CD14-positive monocyte (primary cell): Measurements from ENCODE around the gene ATP2A2. TPM values are rescaled to one million over a fixed set of nuclear protein-coding genes. Genes with fewer than 3 reads are reported as not detected.

Experiments used
- DNase-seq, 3 donors: peaks; one replicate each; pipeline ENCODE4 v3.0.0-alpha.2; 2011 to 2022
- H2AFZ ChIP-seq: 2 replicates; pipeline ENCODE4 v1.6.0; 2012; ENCODE audit warnings: mild to moderate bottlenecking, low read depth, low read length, inconsistent platforms; ENCODE audit not compliant: insufficient read depth, poor library complexity, severe bottlenecking
- H3K27ac ChIP-seq, 2 donors: 1 replicate in 1 of 2; 2 replicates in 1 of 2; pipeline ENCODE4 v1.5.1; 2012 to 2013; ENCODE audit warnings: low read length in 2 of 2, control low read depth in 1 of 2, inconsistent platforms in 1 of 2, low read depth in 1 of 2, mild to moderate bottlenecking in 1 of 2
- H3K27me3 ChIP-seq, 2 donors: one replicate each; pipeline versions ENCODE4 v1.6.0 to v1.6.1; 2011 to 2013; ENCODE audit warnings: low read length in 2 of 2; ENCODE audit not compliant: control insufficient read depth in 2 of 2, insufficient read depth in 2 of 2
- H3K36me3 ChIP-seq, 2 donors: replicated peaks in 1 of 2; 1 replicate in 1 of 2; 2 replicates in 1 of 2; pipeline versions ENCODE4 v1.5.1 to v1.6.1; 2012 to 2013; ENCODE audit warnings: low read length in 2 of 2, control low read depth in 1 of 2, inconsistent platforms in 1 of 2, mild to moderate bottlenecking in 1 of 2; ENCODE audit not compliant: insufficient read depth in 2 of 2, control insufficient read depth in 1 of 2
- H3K4me1 ChIP-seq, 2 donors: 1 replicate in 1 of 2; 2 replicates in 1 of 2; pipeline versions ENCODE4 v1.5.1 to v1.6.1; 2012 to 2013; ENCODE audit warnings: low read length in 2 of 2, control low read depth in 1 of 2, inconsistent platforms in 1 of 2, mild to moderate bottlenecking in 1 of 2, moderate library complexity in 1 of 2; ENCODE audit not compliant: insufficient read depth in 2 of 2, control insufficient read depth in 1 of 2
- H3K4me2 ChIP-seq: replicated peaks from 2 replicates; pipeline ENCODE3; 2012; ENCODE audit warnings: low read length, moderate library complexity, mild to moderate bottlenecking; ENCODE audit not compliant: poor library complexity, severe bottlenecking; ENCODE audit errors: extremely low read depth
- H3K4me3 ChIP-seq, 3 experiments: fragments of 200-600 bp in 1 of 3; sonication (generic) in 1 of 3; replicated peaks in 1 of 3; 1 replicate in 2 of 3; 2 replicates in 1 of 3; pipeline ENCODE4 v1.5.1; 2011 to 2013; ENCODE audit warnings: low read length in 3 of 3, mild to moderate bottlenecking in 3 of 3, control low read depth in 2 of 3, low read depth in 2 of 3, inconsistent platforms in 1 of 3, moderate library complexity in 1 of 3
- H3K79me2 ChIP-seq: 2 replicates; pipeline ENCODE4 v1.6.0; 2012; ENCODE audit warnings: mild to moderate bottlenecking, control low read depth, inconsistent platforms, low read length, moderate library complexity; ENCODE audit not compliant: insufficient read depth
- H3K9ac ChIP-seq: 2 replicates; pipeline ENCODE4 v1.6.0; 2017; ENCODE audit warnings: low read length, mild to moderate bottlenecking; ENCODE audit not compliant: insufficient read depth, poor library complexity, severe bottlenecking
- H3K9me3 ChIP-seq, 2 donors: replicated peaks in 1 of 2; 1 replicate in 1 of 2; 2 replicates in 1 of 2; pipeline versions ENCODE4 v1.5.1 to v1.6.1; 2012 to 2013; ENCODE audit warnings: low read length in 2 of 2, control low read depth in 1 of 2; ENCODE audit not compliant: control insufficient read depth in 1 of 2, insufficient read depth in 1 of 2
- H4K20me1 ChIP-seq: 2 replicates; pipeline ENCODE4 v1.6.0; 2012; ENCODE audit warnings: mild to moderate bottlenecking, low read length, control low read depth, moderate library complexity; ENCODE audit not compliant: insufficient read depth
- H3K27ac Mint-ChIP-seq, 7 donors: one replicate each; pipeline ENCODE4 v1.8.0; 2020; ENCODE audit warnings: mild to moderate bottlenecking in 7 of 7, mixed read lengths in 7 of 7, moderate library complexity in 6 of 7, inconsistent platforms in 2 of 7
- H3K27me3 Mint-ChIP-seq, 3 donors: one replicate each; pipeline ENCODE4 v1.8.0; 2021 to 2022; ENCODE audit warnings: low read depth in 3 of 3, mild to moderate bottlenecking in 3 of 3, mixed read lengths in 3 of 3, moderate library complexity in 3 of 3, inconsistent platforms in 1 of 3
- H3K36me3 Mint-ChIP-seq, 2 donors: one replicate each; pipeline ENCODE4 v1.8.0; 2020; ENCODE audit warnings: mixed read lengths in 2 of 2, inconsistent platforms in 1 of 2, mild to moderate bottlenecking in 1 of 2
- H3K4me1 Mint-ChIP-seq: one replicate; pipeline ENCODE4 v1.8.0; 2020; ENCODE audit warnings: mild to moderate bottlenecking, mixed read lengths
- H3K4me3 Mint-ChIP-seq, 2 donors: one replicate each; pipeline ENCODE4 v1.8.0; 2020; ENCODE audit warnings: mild to moderate bottlenecking in 2 of 2, mixed read lengths in 2 of 2, moderate library complexity in 1 of 2
- H3K9me3 Mint-ChIP-seq, 7 donors: one replicate each; pipeline ENCODE4 v1.8.0; 2020 to 2022; ENCODE audit warnings: mixed read lengths in 7 of 7, mild to moderate bottlenecking in 6 of 7, moderate library complexity in 6 of 7, inconsistent platforms in 2 of 7
- WGBS: methylation state at CpG from one replicate; pipeline ENCODE4 v1.1.5; 2013; ENCODE audit warnings: missing lambda C conversion rate; ENCODE audit not compliant: insufficient coverage; 5-methylcytosine and 5-hydroxymethylcytosine counted together
- intact Hi-C, 2 donors: fragments of 100-400 bp; cut with micrococcal nuclease; formaldehyde crosslinking; loops; one replicate each; pipeline versions ENCODE4 v1.15.0 to v1.15.1; 2023
- polyA plus RNA-seq, 3 donors: library from polyadenylated mRNA; depleted of rRNA in 1 of 3; unstranded in 2 of 3; stranded (reverse) in 1 of 3; fragments of 300-500 nt in 2 of 3; fragments of >200 nt in 1 of 3; fragmentation: Illumina TruSeq in 2 of 3; gene quantifications; 1 replicate in 2 of 3; 2 replicates in 1 of 3; pipeline ENCODE4 v1.2.3, GENCODE V29; 2012 to 2021
- TF ChIP-seq, protein P1 (sequence below): fragments of 200-600 bp; IDR thresholded peaks from one replicate; pipeline ENCODE4 v1.8.0; 2022; ENCODE audit warnings: antibody characterized with exemption, mild to moderate bottlenecking

ATP2A2 gene
- polyA plus RNA-seq, 3 donors = 4.5 to 83.1 (median 6.9) TPM

- TF ChIP-seq, protein P1, sequence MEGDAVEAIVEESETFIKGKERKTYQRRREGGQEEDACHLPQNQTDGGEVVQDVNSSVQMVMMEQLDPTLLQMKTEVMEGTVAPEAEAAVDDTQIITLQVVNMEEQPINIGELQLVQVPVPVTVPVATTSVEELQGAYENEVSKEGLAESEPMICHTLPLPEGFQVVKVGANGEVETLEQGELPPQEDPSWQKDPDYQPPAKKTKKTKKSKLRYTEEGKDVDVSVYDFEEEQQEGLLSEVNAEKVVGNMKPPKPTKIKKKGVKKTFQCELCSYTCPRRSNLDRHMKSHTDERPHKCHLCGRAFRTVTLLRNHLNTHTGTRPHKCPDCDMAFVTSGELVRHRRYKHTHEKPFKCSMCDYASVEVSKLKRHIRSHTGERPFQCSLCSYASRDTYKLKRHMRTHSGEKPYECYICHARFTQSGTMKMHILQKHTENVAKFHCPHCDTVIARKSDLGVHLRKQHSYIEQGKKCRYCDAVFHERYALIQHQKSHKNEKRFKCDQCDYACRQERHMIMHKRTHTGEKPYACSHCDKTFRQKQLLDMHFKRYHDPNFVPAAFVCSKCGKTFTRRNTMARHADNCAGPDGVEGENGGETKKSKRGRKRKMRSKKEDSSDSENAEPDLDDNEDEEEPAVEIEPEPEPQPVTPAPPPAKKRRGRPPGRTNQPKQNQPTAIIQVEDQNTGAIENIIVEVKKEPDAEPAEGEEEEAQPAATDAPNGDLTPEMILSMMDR = no peak
- H2AFZ ChIP-seq = no peak overlapping the region
- Mint-ChIP-seq H3K27me3 (no peaks in the 10 kb centered on the region), H3K27ac (peak overlapping the region in 1 of 7 donors; percentile 32), H3K36me3 (no peaks in the 10 kb centered on the region), H3K4me3 (no peak overlapping the region), H3K9me3 (peaks cover 0 to 2% (median 0%) of the 10 kb centered on the region in 7 donors), H3K4me1 (peaks cover 11% of the 10 kb centered on the region)
- no peaks in the 10 kb centered on the region for H3K9me3 ChIP-seq
- H3K79me2 ChIP-seq = no peaks in the 10 kb centered on the region
- H3K27me3 ChIP-seq = no peaks in the 10 kb centered on the region
- no peak overlapping the region for H3K4me2 ChIP-seq
- 100% methylated on average over 3 of the region's 5 CpGs for WGBS
- H3K27ac ChIP-seq = no peak overlapping the region
- H3K4me3 ChIP-seq = no peak overlapping the region
- H3K36me3 ChIP-seq = no peaks in the 10 kb centered on the region
- intact Hi-C loops = loop anchor here (10.0 kb wide), 1 partner anchor 138 kb away; no protein-coding TSS in a partner anchor
- H3K9ac ChIP-seq = no peak overlapping the region
- peaks cover 0 to 4% of the 10 kb centered on the region in 2 donors for H3K4me1 ChIP-seq
- no peak for DNase-seq
- no peaks in the 10 kb centered on the region for H4K20me1 ChIP-seq
Measured at GRCh38 chr12:110243227-110243626, 37.8 kb upstream of the ATP2A2 start.

GRCh38 chr12:110244372-110244771, 36.7 kb upstream of the ATP2A2 start:
- Histone ChIP-seq H3K4me1 (peaks cover 9 to 13% of the 10 kb centered on the region in 2 donors), H3K9me3 (no peaks in the 10 kb centered on the region), H3K27ac (no peak overlapping the region), H3K79me2 (no peaks in the 10 kb centered on the region), H4K20me1 (no peaks in the 10 kb centered on the region), H3K27me3 (no peaks in the 10 kb centered on the region), H2AFZ (no peak overlapping the region), H3K4me3 (no peak overlapping the region), H3K4me2 (no peak overlapping the region), H3K9ac (no peak overlapping the region), H3K36me3 (no peaks in the 10 kb centered on the region)
- H3K4me1 Mint-ChIP-seq = peaks cover 20% of the 10 kb centered on the region
- no peak overlapping the region for H3K27ac Mint-ChIP-seq
- peaks cover 0 to 2% (median 0%) of the 10 kb centered on the region in 7 donors for H3K9me3 Mint-ChIP-seq
- 98% methylated on average over 12 of the region's 12 CpGs for WGBS
- TF ChIP-seq, protein P1 = no peak
- no peak overlapping the region for H3K4me3 Mint-ChIP-seq
- intact Hi-C loops = loop anchor here (10.0 kb wide), 1 partner anchor 140 kb away; no protein-coding TSS in a partner anchor
- no peaks in the 10 kb centered on the region for H3K36me3 Mint-ChIP-seq
- DNase-seq = no peak
- H3K27me3 Mint-ChIP-seq = peaks cover 0 to 1% (median 0%) of the 10 kb centered on the region in 3 donors
